ENCODE data around the gene GPAT3.

DNA sequence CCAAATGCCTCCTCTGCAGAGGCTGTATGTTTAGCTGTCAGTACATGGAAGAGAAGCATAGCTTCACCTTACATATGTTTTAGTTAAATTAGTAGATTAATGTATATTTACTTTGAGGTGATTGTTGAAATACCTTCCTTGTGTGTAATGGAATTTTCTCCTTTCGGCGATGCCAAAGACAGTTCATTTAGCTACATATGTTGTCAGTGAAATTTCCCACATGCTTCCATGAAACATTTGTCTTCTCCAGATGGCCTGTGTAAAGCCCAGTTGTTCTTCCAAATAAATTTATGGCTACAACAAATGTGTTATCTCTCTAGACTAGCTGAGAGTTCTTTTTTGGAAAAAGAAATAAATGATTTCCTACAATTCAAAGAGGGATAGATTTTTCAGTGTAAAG, 95.2 kb downstream of the GPAT3 start:
- TF ChIP-seq, protein P1, sequence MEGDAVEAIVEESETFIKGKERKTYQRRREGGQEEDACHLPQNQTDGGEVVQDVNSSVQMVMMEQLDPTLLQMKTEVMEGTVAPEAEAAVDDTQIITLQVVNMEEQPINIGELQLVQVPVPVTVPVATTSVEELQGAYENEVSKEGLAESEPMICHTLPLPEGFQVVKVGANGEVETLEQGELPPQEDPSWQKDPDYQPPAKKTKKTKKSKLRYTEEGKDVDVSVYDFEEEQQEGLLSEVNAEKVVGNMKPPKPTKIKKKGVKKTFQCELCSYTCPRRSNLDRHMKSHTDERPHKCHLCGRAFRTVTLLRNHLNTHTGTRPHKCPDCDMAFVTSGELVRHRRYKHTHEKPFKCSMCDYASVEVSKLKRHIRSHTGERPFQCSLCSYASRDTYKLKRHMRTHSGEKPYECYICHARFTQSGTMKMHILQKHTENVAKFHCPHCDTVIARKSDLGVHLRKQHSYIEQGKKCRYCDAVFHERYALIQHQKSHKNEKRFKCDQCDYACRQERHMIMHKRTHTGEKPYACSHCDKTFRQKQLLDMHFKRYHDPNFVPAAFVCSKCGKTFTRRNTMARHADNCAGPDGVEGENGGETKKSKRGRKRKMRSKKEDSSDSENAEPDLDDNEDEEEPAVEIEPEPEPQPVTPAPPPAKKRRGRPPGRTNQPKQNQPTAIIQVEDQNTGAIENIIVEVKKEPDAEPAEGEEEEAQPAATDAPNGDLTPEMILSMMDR (IDR thresholded peaks at IDR 0.05), result no peak
- TF ChIP-seq POLR2A (IDR thresholded peaks at IDR 0.05) (no peak), EP300 (IDR thresholded peaks at IDR 0.05) (no peak), POLR2AphosphoS5 (IDR thresholded peaks at IDR 0.05) (peak in 1 of 3 donors; percentile 21)
